A549 (cell line): Measurements from ENCODE around the gene CD180. TPM values are rescaled to one million over a fixed set of nuclear protein-coding genes. Genes with fewer than 3 reads are reported as not detected.

Experiments
- ATAC-seq, 2 experiments: fragments of 200-7000 bp in 1 of 2; fragments of >200 bp in 1 of 2; cut with Nextera tagmentation in 1 of 2; cut with Tn5 transposase in 1 of 2; 3 replicates each; pipeline versions ENCODE4 v1.8.0 to v1.9.1; 2018 to 2020; ENCODE audit warnings: mild to moderate bottlenecking in 1 of 2, moderate library complexity in 1 of 2
- CTCF ChIA-PET: fragments of 300-600 bp; sonication (Branson Sonifier 250); formaldehyde crosslinking; extraction: SDS; loops from one replicate; lab custom pipeline; 2021; ENCODE audit warnings: antibody characterized with exemption, inconsistent platforms; lab: Yijun Ruan, JAX
- POLR2A ChIA-PET: fragments of 350-600 bp; formaldehyde crosslinking; extraction: SDS; loops from one replicate; lab custom pipeline; 2021; ENCODE audit warnings: antibody characterized with exemption, inconsistent platforms; lab: Yijun Ruan, JAX
- DNase-seq, 2 experiments: peaks; one replicate each; pipeline versions ENCODE4 v3.0.0 to v3.0.0-alpha.2; 2011 to 2016; ENCODE audit warnings: low read depth in 1 of 2, low spot score in 1 of 2
- FAIRE-seq: peaks from 2 replicates; lab custom pipeline; 2011; peaks lifted over from hg19 to GRCh38; lab: Jason Lieb, UNC
- H3K27ac ChIP-seq, 2 experiments: fragments of >200 bp; sonication (Bioruptor Twin); formaldehyde crosslinking; 3 replicates each; pipeline ENCODE4 v1.5.1; 2016 to 2017
- H3K4me1 ChIP-seq: fragments of >200 bp; sonication (Bioruptor Twin); formaldehyde crosslinking; 3 replicates; pipeline ENCODE4 v1.6.1; 2016
- H3K4me2 ChIP-seq: fragments of >200 bp; sonication (Bioruptor Twin); formaldehyde crosslinking; 3 replicates; pipeline ENCODE4 v1.6.1; 2016
- H3K4me3 ChIP-seq: fragments of >200 bp; sonication (Bioruptor Twin); formaldehyde crosslinking; 3 replicates; pipeline ENCODE4 v1.5.1; 2016
- H3K9me3 ChIP-seq: fragments of >200 bp; sonication (Bioruptor Twin); formaldehyde crosslinking; 3 replicates; pipeline ENCODE4 v1.6.1; 2016
- CBX2 ChIP-seq: fragments of 200-600 bp; sonication (generic); IDR thresholded peaks from 2 replicates; pipeline ENCODE4 v1.6.1; 2016; ENCODE audit warnings: low read depth, mild to moderate bottlenecking, borderline replicate concordance
- CBX8 ChIP-seq: fragments of 200-600 bp; sonication (generic); IDR thresholded peaks from 2 replicates; pipeline ENCODE4 v1.6.1; 2016
- CHD2 ChIP-seq: fragments of 150-350 bp; IDR thresholded peaks from 2 replicates; pipeline ENCODE4 v1.6.1; 2014; ENCODE audit warnings: low read length; ENCODE audit not compliant: partially characterized antibody
- FOXS1 ChIP-seq: fragments of 250-450 bp; sonication (Bioruptor Pico); IDR thresholded peaks from 2 replicates; pipeline ENCODE4 v1.5.0; 2020; ENCODE audit warnings: mild to moderate bottlenecking, moderate library complexity
- GATA3 ChIP-seq: IDR thresholded peaks from 2 replicates; pipeline ENCODE4 v1.6.1; 2012; ENCODE audit warnings: borderline replicate concordance
- HOXA7 ChIP-seq: fragments of 250-450 bp; sonication (Bioruptor Pico); IDR thresholded peaks from 2 replicates; pipeline ENCODE4 v1.5.0; 2020; ENCODE audit warnings: mild to moderate bottlenecking, moderate library complexity
- KDM5A ChIP-seq: fragments of 200-600 bp; sonication (generic); IDR thresholded peaks from 2 replicates; pipeline ENCODE4 v1.6.1; 2016; ENCODE audit warnings: antibody characterized with exemption, mild to moderate bottlenecking
- MAZ ChIP-seq: fragments of 150-350 bp; IDR thresholded peaks from 2 replicates; pipeline ENCODE4 v1.6.1; 2014; ENCODE audit warnings: antibody characterized with exemption, low read depth, low read length, borderline replicate concordance
- NR3C1 ChIP-seq: fragments of >200 bp; sonication (Bioruptor Twin); formaldehyde crosslinking; IDR thresholded peaks from 3 replicates; pipeline ENCODE4 v1.6.1; 2017
- POLR2A ChIP-seq: IDR thresholded peaks from 2 replicates; pipeline ENCODE4 v1.6.1; 2012; ENCODE audit warnings: mild to moderate bottlenecking, low read length
- RAD21 ChIP-seq, 2 experiments: fragments of >200 bp in 1 of 2; sonication (Bioruptor Twin) in 1 of 2; formaldehyde crosslinking in 1 of 2; IDR thresholded peaks in 1 of 2; conservative IDR thresholded peaks in 1 of 2; 2 replicates in 1 of 2; 3 replicates in 1 of 2; pipeline ENCODE4 v1.6.1; 2012 to 2018; ENCODE audit warnings: inconsistent platforms in 1 of 2
- RARB ChIP-seq: fragments of 250-450 bp; sonication (Bioruptor Pico); IDR thresholded peaks from 2 replicates; pipeline ENCODE4 v1.8.0; 2021; ENCODE audit warnings: mild to moderate bottlenecking, moderate library complexity
- SMC3 ChIP-seq: fragments of >200 bp; sonication (Bioruptor Twin); formaldehyde crosslinking; IDR thresholded peaks from 3 replicates; pipeline ENCODE4 v1.6.1; 2018; ENCODE audit warnings: inconsistent platforms
- SREBF2 ChIP-seq: fragments of 450-650 bp; IDR thresholded peaks from 2 replicates; pipeline ENCODE4 v1.6.1; 2014; ENCODE audit warnings: mild to moderate bottlenecking, moderate library complexity
- ZFP36 ChIP-seq: fragments of 450-650 bp; IDR thresholded peaks from 2 replicates; pipeline ENCODE4 v1.6.1; 2014; ENCODE audit warnings: borderline replicate concordance; ENCODE audit not compliant: partially characterized antibody
- ZNF302 ChIP-seq: fragments of 250-450 bp; sonication (Bioruptor Pico); IDR thresholded peaks from 2 replicates; pipeline ENCODE4 v1.9.0; 2021; ENCODE audit warnings: inconsistent platforms, mild to moderate bottlenecking, moderate library complexity
- WGBS: methylation state at CpG from one replicate; pipeline ENCODE4 v1.1.6; 2017; ENCODE audit errors: missing lambda C conversion rate; 5-methylcytosine and 5-hydroxymethylcytosine counted together
- polyA minus RNA-seq: library from RNA; depleted of rRNA, polyadenylated mRNA; stranded (reverse); fragments of >200 nt; gene quantifications from 2 replicates; pipeline ENCODE4 v1.2.3, GENCODE V29; 2011; rRNA and poly(A)+ RNA removed
- polyA plus RNA-seq, 4 experiments: library from polyadenylated mRNA; depleted of rRNA in 3 of 4; stranded (reverse); fragments of >200 nt; fragmentation: RNase III in 1 of 4; extraction: RNeasy Plus Mini Kit Qiagen cat#74134 plus additional on column Dnase treatment in 1 of 4; gene quantifications; 2 replicates in 3 of 4; 3 replicates in 1 of 4; pipeline ENCODE4 v1.2.3, GENCODE V29; 2011 to 2017
- TF ChIP-seq, protein P1 (sequence below): fragments of 450-650 bp; IDR thresholded peaks from 2 replicates; pipeline ENCODE4 v1.6.1; 2014; ENCODE audit warnings: antibody characterized with exemption
- TF ChIP-seq, protein P2 (sequence below): fragments of 150-350 bp; IDR thresholded peaks from 2 replicates; pipeline ENCODE4 v1.6.1; 2014; ENCODE audit warnings: low read depth, mild to moderate bottlenecking, low read length
- TF ChIP-seq, protein P3 (sequence below): fragments of >200 bp; sonication (Bioruptor Twin); formaldehyde crosslinking; IDR thresholded peaks from 2 replicates; pipeline ENCODE4 v1.6.1; 2016
- TF ChIP-seq, protein P4 (sequence below): fragments of >200 bp; sonication (Bioruptor Twin); formaldehyde crosslinking; IDR thresholded peaks from 3 replicates; pipeline ENCODE4 v1.5.1; 2016

The CD180 gene
- polyA plus RNA-seq (2011; rRNA removed) (not detected in 2 replicates), polyA plus RNA-seq (2017; fragmentation: RNase III; extraction: RNeasy Plus Mini Kit Qiagen cat#74134 plus additional on column Dnase treatment) (0.01 TPM in 1 of 3 replicates, not detected in the others), polyA minus RNA-seq (not detected in 2 replicates)
- polyA plus RNA-seq (2012; cell fraction: cytosol; rRNA removed) = not detected in 2 replicates
- not detected in 2 replicates for polyA plus RNA-seq (2012; cell fraction: nucleus; rRNA removed)

DNA sequence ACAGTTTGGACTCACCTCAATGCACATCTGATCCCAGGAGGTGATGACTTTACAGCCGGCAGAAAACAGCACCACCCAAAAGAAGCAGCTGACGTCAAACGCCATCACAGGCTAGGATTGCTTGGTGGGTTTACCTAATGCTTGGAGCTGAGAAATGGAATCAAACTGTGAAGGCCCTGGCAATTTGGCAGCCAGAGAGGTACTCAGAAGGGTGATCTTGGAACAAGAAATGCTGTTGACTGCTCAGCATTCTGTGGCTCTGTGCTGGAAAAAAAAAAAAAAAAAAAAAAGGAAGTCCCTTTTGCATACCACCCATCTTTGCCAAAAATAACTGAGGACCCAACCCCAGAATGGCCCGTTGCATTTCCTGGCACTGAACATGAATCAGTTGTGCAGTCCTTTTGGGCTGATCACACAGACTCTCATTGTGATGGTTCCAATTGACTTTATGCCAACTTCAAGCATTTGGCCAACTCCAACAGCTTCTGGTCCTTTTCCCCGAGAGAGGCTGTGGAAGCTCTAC lies at the start of gene CD180:
Gene CD180 (minus strand): TSS at position 263 of the 523 bp plus-strand sequence. CDS start 158 bp downstream, at position 105.
- TF ChIP-seq CHD2 (no peak), SREBF2 (no peak), CBX2 (no peak), ZFP36 (no peak), HOXA7 (CRISPR knock-in tag) (no peak), NR3C1 (no peak), RARB (CRISPR knock-in tag) (no peak), POLR2A (no peak), MAZ (no peak), FOXS1 (CRISPR knock-in tag) (no peak), KDM5A (no peak), CBX8 (no peak), GATA3 (no peak)
- TF ChIP-seq, protein P1, sequence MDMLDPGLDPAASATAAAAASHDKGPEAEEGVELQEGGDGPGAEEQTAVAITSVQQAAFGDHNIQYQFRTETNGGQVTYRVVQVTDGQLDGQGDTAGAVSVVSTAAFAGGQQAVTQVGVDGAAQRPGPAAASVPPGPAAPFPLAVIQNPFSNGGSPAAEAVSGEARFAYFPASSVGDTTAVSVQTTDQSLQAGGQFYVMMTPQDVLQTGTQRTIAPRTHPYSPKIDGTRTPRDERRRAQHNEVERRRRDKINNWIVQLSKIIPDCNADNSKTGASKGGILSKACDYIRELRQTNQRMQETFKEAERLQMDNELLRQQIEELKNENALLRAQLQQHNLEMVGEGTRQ = no peak
- TF ChIP-seq, protein P2, sequence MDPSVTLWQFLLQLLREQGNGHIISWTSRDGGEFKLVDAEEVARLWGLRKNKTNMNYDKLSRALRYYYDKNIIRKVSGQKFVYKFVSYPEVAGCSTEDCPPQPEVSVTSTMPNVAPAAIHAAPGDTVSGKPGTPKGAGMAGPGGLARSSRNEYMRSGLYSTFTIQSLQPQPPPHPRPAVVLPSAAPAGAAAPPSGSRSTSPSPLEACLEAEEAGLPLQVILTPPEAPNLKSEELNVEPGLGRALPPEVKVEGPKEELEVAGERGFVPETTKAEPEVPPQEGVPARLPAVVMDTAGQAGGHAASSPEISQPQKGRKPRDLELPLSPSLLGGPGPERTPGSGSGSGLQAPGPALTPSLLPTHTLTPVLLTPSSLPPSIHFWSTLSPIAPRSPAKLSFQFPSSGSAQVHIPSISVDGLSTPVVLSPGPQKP = no peak
- TF ChIP-seq, protein P3, sequence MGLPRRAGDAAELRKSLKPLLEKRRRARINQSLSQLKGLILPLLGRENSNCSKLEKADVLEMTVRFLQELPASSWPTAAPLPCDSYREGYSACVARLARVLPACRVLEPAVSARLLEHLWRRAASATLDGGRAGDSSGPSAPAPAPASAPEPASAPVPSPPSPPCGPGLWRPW = no peak
- H3K4me1 ChIP-seq = no peaks in the 10 kb centered on the region
- H3K4me3 ChIP-seq = no peak within 1 kb of the TSS
- CTCF ChIA-PET = interaction anchor here (0.7 to 1.6 kb wide), 4 partner anchors 8 to 1774 kb away, joined by 3 to 5 read pairs (median 4); no protein-coding TSS in a partner anchor
- DNase-seq = no peak
- no peak for ATAC-seq
- H3K4me2 ChIP-seq = no peak within 1 kb of the TSS
- peaks cover 8% of the 10 kb centered on the region; the same call in 1 of the 3 replicates for H3K9me3 ChIP-seq
- H3K27ac ChIP-seq = no peak within 1 kb of the TSS
- no peak for FAIRE-seq
- 62% methylated on average over 5 of the region's 5 CpGs for WGBS
- POLR2A ChIA-PET = no interaction called here

DNA sequence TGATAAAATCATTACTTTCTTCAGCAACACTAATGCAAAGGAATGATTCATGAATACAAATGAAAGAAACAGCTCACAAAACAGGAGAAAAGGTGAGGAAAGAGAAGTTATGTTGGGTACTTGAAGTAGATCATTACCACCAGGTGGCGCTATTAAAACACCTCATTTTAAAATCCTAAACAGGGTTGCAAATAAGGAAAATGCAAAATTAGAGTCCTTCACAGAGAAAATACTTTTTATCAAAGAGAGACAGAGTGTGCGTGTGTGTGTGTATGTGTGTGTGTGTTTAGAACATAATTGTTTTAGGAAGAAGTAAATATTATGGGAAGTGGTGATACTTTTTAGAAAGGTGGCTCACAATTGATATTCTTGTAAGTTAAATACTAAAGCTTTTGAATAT lies 49.5 kb upstream of the CD180 start:
- Histone ChIP-seq H3K4me3 (no peak overlapping the region), H3K9me3 (no peaks in the 10 kb centered on the region), H3K4me2 (no peak overlapping the region), H3K27ac (peak overlapping the region in 1 of 2 experiments; percentile 18; a peak in 1 of 6 replicates), H3K4me1 (no peaks in the 10 kb centered on the region)
- peak; percentile 5 to 71 for DNase-seq
- peak; percentile 54 to 72; a peak in 4 of 6 replicates for ATAC-seq
- ChIA-PET POLR2A (interaction anchor here (0.6 kb wide), 1 partner anchor 180 kb away, joined by 5 read pairs; no protein-coding TSS in a partner anchor), CTCF (interaction anchor here (0.6 to 3.2 kb wide), 38 partner anchors 9 to 1092 kb away, joined by 3 to 35 read pairs (median 3); no protein-coding TSS in a partner anchor)
- no peak for FAIRE-seq
- TF ChIP-seq SMC3 = peak; percentile 93
- TF ChIP-seq RAD21 (conservative IDR thresholded peaks at IDR 0.05 in 1 of 2, IDR thresholded peaks at IDR 0.05 in 1 of 2) = peak; percentile 82 to 91
- TF ChIP-seq, protein P4, sequence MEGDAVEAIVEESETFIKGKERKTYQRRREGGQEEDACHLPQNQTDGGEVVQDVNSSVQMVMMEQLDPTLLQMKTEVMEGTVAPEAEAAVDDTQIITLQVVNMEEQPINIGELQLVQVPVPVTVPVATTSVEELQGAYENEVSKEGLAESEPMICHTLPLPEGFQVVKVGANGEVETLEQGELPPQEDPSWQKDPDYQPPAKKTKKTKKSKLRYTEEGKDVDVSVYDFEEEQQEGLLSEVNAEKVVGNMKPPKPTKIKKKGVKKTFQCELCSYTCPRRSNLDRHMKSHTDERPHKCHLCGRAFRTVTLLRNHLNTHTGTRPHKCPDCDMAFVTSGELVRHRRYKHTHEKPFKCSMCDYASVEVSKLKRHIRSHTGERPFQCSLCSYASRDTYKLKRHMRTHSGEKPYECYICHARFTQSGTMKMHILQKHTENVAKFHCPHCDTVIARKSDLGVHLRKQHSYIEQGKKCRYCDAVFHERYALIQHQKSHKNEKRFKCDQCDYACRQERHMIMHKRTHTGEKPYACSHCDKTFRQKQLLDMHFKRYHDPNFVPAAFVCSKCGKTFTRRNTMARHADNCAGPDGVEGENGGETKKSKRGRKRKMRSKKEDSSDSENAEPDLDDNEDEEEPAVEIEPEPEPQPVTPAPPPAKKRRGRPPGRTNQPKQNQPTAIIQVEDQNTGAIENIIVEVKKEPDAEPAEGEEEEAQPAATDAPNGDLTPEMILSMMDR = peak; percentile 88
- TF ChIP-seq ZNF302 (CRISPR knock-in tag) = no peak
- WGBS = 1% methylated on average over 2 of the region's 2 CpGs
